HL-60 (cell line): Measurements from ENCODE around the gene FMNL3.

Experiments used
- DNase-seq, 2 experiments: peaks; one replicate each; pipeline ENCODE4 v3.0.0-alpha.2; 2010 to 2020; ENCODE audit warnings: low read depth in 1 of 2, low spot score in 1 of 2
- H3K27ac ChIP-seq: fragments of 250-450 bp; sonication (Bioruptor Pico); replicated peaks from 2 replicates; pipeline ENCODE4 v1.5.1; 2020; ENCODE audit warnings: mild to moderate bottlenecking, moderate library complexity
- H3K27me3 ChIP-seq: fragments of 250-450 bp; sonication (Bioruptor Pico); 2 replicates; pipeline ENCODE4 v1.5.1; 2021; ENCODE audit warnings: mild to moderate bottlenecking, moderate library complexity; ENCODE audit not compliant: insufficient read depth, poor library complexity, severe bottlenecking
- H3K4me3 ChIP-seq: replicated peaks from 2 replicates; pipeline ENCODE4 v1.5.1; 2011; ENCODE audit warnings: mild to moderate bottlenecking, control low read depth, low read length; ENCODE audit not compliant: insufficient read depth
- GABPA ChIP-seq: IDR thresholded peaks from 2 replicates; pipeline ENCODE4 v1.6.1; 2012; ENCODE audit warnings: low read depth
- POLR2AphosphoS5 ChIP-seq: IDR thresholded peaks from 2 replicates; pipeline ENCODE4 v1.6.1; 2012; ENCODE audit warnings: low read depth
- SPI1 ChIP-seq: IDR thresholded peaks from 2 replicates; pipeline ENCODE4 v1.6.1; 2012; ENCODE audit warnings: low read depth, mild to moderate bottlenecking, borderline replicate concordance
- TF ChIP-seq, protein P1 (sequence below): IDR thresholded peaks from 2 replicates; pipeline ENCODE4 v1.6.1; 2012; ENCODE audit warnings: low read depth; ENCODE audit not compliant: insufficient replicate concordance
- TF ChIP-seq, protein P2 (sequence below): IDR thresholded peaks from one replicate; pipeline ENCODE4 v1.5.1; 2011; ENCODE audit warnings: low read length, control low read depth, inconsistent platforms; ENCODE audit not compliant: insufficient read depth

Gene FMNL3

DNA sequence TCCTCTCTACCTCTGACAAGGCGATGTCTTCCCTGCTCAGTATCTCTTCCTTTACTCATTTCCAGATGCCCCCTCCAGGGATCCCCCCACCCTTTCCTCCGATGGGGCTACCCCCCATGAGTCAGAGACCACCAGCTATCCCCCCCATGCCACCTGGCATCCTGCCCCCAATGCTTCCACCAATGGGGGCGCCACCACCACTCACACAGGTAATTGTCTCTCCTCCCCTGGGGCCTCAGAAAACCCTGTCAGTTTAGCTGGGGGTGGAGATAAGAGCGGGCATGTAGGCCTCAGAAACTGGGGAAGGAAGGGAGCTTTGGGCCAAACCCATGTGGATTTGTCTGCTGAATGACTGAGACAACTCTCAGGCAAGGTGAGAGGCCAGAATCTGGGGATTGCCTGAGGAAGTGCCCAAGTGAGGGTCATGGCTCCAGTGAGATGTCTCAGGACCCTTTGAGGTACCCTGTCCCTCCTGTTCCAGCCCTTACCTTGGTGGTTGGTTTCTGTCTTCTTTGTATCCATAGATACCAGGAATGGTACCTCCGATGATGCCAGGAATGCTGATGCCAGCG, 75.8 kb downstream of the FMNL3 start:
- H3K27ac ChIP-seq, result no peak overlapping the region
- TF ChIP-seq, protein P1, sequence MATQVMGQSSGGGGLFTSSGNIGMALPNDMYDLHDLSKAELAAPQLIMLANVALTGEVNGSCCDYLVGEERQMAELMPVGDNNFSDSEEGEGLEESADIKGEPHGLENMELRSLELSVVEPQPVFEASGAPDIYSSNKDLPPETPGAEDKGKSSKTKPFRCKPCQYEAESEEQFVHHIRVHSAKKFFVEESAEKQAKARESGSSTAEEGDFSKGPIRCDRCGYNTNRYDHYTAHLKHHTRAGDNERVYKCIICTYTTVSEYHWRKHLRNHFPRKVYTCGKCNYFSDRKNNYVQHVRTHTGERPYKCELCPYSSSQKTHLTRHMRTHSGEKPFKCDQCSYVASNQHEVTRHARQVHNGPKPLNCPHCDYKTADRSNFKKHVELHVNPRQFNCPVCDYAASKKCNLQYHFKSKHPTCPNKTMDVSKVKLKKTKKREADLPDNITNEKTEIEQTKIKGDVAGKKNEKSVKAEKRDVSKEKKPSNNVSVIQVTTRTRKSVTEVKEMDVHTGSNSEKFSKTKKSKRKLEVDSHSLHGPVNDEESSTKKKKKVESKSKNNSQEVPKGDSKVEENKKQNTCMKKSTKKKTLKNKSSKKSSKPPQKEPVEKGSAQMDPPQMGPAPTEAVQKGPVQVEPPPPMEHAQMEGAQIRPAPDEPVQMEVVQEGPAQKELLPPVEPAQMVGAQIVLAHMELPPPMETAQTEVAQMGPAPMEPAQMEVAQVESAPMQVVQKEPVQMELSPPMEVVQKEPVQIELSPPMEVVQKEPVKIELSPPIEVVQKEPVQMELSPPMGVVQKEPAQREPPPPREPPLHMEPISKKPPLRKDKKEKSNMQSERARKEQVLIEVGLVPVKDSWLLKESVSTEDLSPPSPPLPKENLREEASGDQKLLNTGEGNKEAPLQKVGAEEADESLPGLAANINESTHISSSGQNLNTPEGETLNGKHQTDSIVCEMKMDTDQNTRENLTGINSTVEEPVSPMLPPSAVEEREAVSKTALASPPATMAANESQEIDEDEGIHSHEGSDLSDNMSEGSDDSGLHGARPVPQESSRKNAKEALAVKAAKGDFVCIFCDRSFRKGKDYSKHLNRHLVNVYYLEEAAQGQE, result no peak
- TF ChIP-seq SPI1, result no peak
- no peak for DNase-seq
- no peak overlapping the region for H3K4me3 ChIP-seq
- no peaks in the 10 kb centered on the region for H3K27me3 ChIP-seq

DNA sequence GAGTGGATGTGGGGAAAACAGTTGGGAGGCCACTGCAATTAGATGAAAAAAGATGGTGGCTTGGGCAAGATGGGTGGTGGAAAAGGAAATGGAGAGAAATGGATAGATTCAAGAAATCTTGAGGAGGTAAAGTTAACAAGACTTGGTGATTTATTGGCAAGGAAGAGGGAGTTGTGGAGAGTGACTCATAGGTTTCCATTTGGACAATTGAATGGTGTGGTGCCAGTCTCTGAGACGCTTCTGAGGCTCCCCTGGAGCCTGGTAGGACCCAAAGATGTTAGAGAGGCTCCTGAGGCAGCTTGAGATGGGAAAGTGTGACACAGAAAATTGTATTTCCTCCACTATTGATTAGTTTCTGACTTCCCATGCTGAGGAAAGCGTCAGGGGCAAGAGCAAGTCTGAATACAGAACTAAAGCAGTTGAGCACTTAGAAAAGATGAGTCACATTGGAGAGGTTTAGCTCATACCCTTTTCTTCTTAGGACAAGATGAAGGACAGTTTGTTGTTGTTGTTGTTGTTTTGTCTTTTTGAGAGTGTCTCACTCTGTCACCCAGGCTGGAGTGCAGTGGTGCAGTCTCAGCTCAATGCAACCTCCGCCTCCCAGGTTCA, 79.3 kb downstream of the FMNL3 start:
- Histone ChIP-seq H3K27me3 (no peaks in the 10 kb centered on the region), H3K27ac (no peak overlapping the region), H3K4me3 (no peak overlapping the region)
- no peak for DNase-seq
- TF ChIP-seq, protein P1, result no peak
- no peak for TF ChIP-seq SPI1
- TF ChIP-seq, protein P2, sequence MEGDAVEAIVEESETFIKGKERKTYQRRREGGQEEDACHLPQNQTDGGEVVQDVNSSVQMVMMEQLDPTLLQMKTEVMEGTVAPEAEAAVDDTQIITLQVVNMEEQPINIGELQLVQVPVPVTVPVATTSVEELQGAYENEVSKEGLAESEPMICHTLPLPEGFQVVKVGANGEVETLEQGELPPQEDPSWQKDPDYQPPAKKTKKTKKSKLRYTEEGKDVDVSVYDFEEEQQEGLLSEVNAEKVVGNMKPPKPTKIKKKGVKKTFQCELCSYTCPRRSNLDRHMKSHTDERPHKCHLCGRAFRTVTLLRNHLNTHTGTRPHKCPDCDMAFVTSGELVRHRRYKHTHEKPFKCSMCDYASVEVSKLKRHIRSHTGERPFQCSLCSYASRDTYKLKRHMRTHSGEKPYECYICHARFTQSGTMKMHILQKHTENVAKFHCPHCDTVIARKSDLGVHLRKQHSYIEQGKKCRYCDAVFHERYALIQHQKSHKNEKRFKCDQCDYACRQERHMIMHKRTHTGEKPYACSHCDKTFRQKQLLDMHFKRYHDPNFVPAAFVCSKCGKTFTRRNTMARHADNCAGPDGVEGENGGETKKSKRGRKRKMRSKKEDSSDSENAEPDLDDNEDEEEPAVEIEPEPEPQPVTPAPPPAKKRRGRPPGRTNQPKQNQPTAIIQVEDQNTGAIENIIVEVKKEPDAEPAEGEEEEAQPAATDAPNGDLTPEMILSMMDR, result no peak
- TF ChIP-seq GABPA, result no peak
- no peak for TF ChIP-seq POLR2AphosphoS5

DNA sequence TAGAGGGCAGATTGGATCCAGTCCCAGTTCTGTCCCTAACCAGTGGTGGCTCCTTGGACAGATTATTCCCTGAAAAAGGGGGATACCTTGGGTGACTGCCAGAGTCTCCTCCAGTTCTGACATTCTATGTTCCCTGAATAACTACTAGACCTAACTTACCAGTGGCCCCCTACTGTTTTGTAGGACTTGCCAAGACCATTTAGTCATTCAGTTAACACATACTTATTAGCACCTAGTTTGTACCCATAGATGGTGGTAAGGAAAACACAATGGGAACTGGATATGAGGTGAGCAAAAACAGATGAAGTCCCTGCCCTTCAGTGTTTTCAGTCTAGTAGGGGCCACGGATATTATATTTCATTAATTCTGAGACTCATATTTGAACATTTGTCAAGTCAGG, 80.4 kb downstream of the FMNL3 start:
- H3K27me3 ChIP-seq, result no peaks in the 10 kb centered on the region
- no peak overlapping the region for H3K4me3 ChIP-seq
- H3K27ac ChIP-seq, result no peak overlapping the region
- TF ChIP-seq POLR2AphosphoS5 (no peak), GABPA (no peak), SPI1 (no peak)
- TF ChIP-seq, protein P1, result no peak
- TF ChIP-seq, protein P2, result no peak
- no peak for DNase-seq
